ENCODE measurements around the gene MAP2K5.

Gene MAP2K5

GRCh38 chr15:67792250-67792942 is 249.9 kb downstream of the MAP2K5 start (continued):
- peak; percentile 99 for TF ChIP-seq INSM2 (tag by site-specific recombination; IDR thresholded peaks at IDR 0.05)
- TF ChIP-seq ZNF350 (tag by site-specific recombination; IDR thresholded peaks at IDR 0.05) = no peak
- TF ChIP-seq ZFP3 (tag by site-specific recombination; IDR thresholded peaks at IDR 0.05; ENCODE audit: low read depth) = no peak
- peak; percentile 100 for TF ChIP-seq ZEB2 (tag by site-specific recombination; IDR thresholded peaks at IDR 0.05)
- peak; percentile 56; the same call in 1 of the 2 replicates for TF ChIP-seq KLF9 (tag by site-specific recombination; IDR thresholded peaks at IDR 0.05; ENCODE audit: low read depth)
- no peak for TF ChIP-seq ZNF530 (tag by site-specific recombination; IDR thresholded peaks at IDR 0.05; ENCODE audit: low read depth)
- TF ChIP-seq ZNF146 (tag by site-specific recombination; IDR thresholded peaks at IDR 0.05) = peak; percentile 89
- no peak for TF ChIP-seq ZNF239 (tag by site-specific recombination; IDR thresholded peaks at IDR 0.05)
- TF ChIP-seq ZNF274 (IDR thresholded peaks at IDR 0.05; ENCODE audit: low read length) = no peak
- no peak for TF ChIP-seq ZNF274 (tag by site-specific recombination; IDR thresholded peaks at IDR 0.05; ENCODE audit: borderline replicate concordance)
- TF ChIP-seq ZFP37 (tag by site-specific recombination; IDR thresholded peaks at IDR 0.05) = peak; percentile 96
- no peak for TF ChIP-seq ZNF585B (tag by site-specific recombination; IDR thresholded peaks at IDR 0.05)
- TF ChIP-seq PRDM6 (tag by site-specific recombination; IDR thresholded peaks at IDR 0.05) = peak; percentile 100
- TF ChIP-seq ZNF221 (tag by site-specific recombination; IDR thresholded peaks at IDR 0.05; ENCODE audit: borderline replicate concordance) = 0 out of 2 replicates have a peak, but pooled peaks have one; percentile 58
- no peak for TF ChIP-seq PRDM2 (tag by site-specific recombination; IDR thresholded peaks at IDR 0.05; ENCODE audit: borderline replicate concordance)
- TF ChIP-seq ZNF707 (tag by site-specific recombination; IDR thresholded peaks at IDR 0.05) = no peak

GRCh38 chr15:67794832-67795574 is 252.5 kb downstream of the MAP2K5 start:
- Histone ChIP-seq H3K27ac (ENCODE audit: extremely low read depth, low read depth, low read length) (no peak overlapping the region), H3K4me1 (ENCODE audit: control insufficient read depth, insufficient read depth, low read length) (peaks cover 28% of the 10 kb centered on the region), H3K36me3 (ENCODE audit: control insufficient read depth in 2 of 2, insufficient read depth in 1 of 2, low read length in 2 of 2) (no peaks in the 10 kb centered on the region), H3K9me3 (ENCODE audit: control insufficient read depth, insufficient read depth, low read depth, low read length) (no peaks in the 10 kb centered on the region; the same call in 1 of the 2 replicates), H3K4me3 (ENCODE audit: low read depth, low read length) (no peak overlapping the region)
- ChIA-PET CTCF (interaction anchor here (0.7 kb wide), 1 partner anchor 731 kb away, joined by 3 read pairs; no protein-coding TSS in a partner anchor), POLR2A (no interaction called here)
- TF ChIP-seq HOXC10 (CRISPR knock-in tag; IDR thresholded peaks at IDR 0.05) (no peak), ZNF112 (tag by site-specific recombination; IDR thresholded peaks at IDR 0.05) (peak; percentile 57; the same call in 1 of the 2 replicates), PBX3 (CRISPR knock-in tag; IDR thresholded peaks at IDR 0.05) (no peak), ZNF350 (tag by site-specific recombination; IDR thresholded peaks at IDR 0.05) (0 out of 2 replicates have a peak, but pooled peaks have one; percentile 42), ZNF184 (tag by site-specific recombination; IDR thresholded peaks at IDR 0.05) (0 out of 2 replicates have a peak, but pooled peaks have one; percentile 12), ZNF626 (tag by site-specific recombination; IDR thresholded peaks at IDR 0.05) (0 out of 2 replicates have a peak, but pooled peaks have one; percentile 69), ZNF155 (tag by site-specific recombination; IDR thresholded peaks at IDR 0.05) (no peak), ZNF580 (tag by site-specific recombination; IDR thresholded peaks at IDR 0.05) (0 out of 2 replicates have a peak, but pooled peaks have one; percentile 8), ZNF558 (tag by site-specific recombination; IDR thresholded peaks at IDR 0.05) (peak; percentile 36; the same call in 1 of the 2 replicates), SETDB1 (IDR thresholded peaks at IDR 0.05; ENCODE audit: insufficient read length, low read length) (peak; percentile 79)
